ENCODE results near the gene SLC30A5. TPM values are rescaled to one million over a fixed set of nuclear protein-coding genes. Genes with fewer than 3 reads are reported as not detected.
A peak's percentile ranks its signal among the peaks of the same experiment; 100 is the strongest.

The SLC30A5 gene
- total RNA-seq, 1 experiment from 2014 or later, result 64.5 TPM

GRCh38 chr5:69083412-69083811, 10.4 kb upstream of the SLC30A5 start:
- ChIA-PET CTCF (interaction anchor here (0.5 to 3.4 kb wide), 4 partner anchors 10 to 198 kb away, joined by 3 to 28 read pairs (median 10); partner anchors contain the start of gene SLC30A5), POLR2A (no interaction called here)
- no TSS peak for BruUV-seq (replicated peaks)

GRCh38 chr5:69084195-69084594, 9.6 kb upstream of the SLC30A5 start:
- H3K27ac Mint-ChIP-seq (ENCODE audit: unreplicated experiment), result no peak overlapping the region
- intact Hi-C loops (cut with micrococcal nuclease; ENCODE audit: unreplicated experiment), result no loop called here
- no peaks in the 10 kb centered on the region for H3K36me3 Mint-ChIP-seq (ENCODE audit: insufficient read depth, unreplicated experiment)
- H3K4me3 Mint-ChIP-seq (ENCODE audit: unreplicated experiment), result no peak overlapping the region
- TF ChIP-seq CTCF (IDR thresholded peaks at IDR 0.05; ENCODE audit: insufficient read depth in 1 of 2, low read depth in 1 of 2, low read length in 1 of 2, severe bottlenecking in 1 of 2, unreplicated experiment in 1 of 2), result no peak
- ChIA-PET POLR2A (no interaction called here), CTCF (interaction anchor here (2.5 to 3.4 kb wide), 3 partner anchors 9 to 60 kb away, joined by 9 to 28 read pairs (median 11); partner anchors contain the start of gene SLC30A5)
- Histone ChIP-seq H3K36me3 (ENCODE audit: control insufficient read depth, insufficient read depth, low read length) (no peaks in the 10 kb centered on the region), H3K4me3 (ENCODE audit: low read depth, low read length) (no peak overlapping the region), H3K4me1 (peaks cover 4% of the 10 kb centered on the region), H3K9me3 (no peaks in the 10 kb centered on the region), H3K27me3 (replicated peaks; ENCODE audit: control insufficient read depth, insufficient read depth, low read length) (no peaks in the 10 kb centered on the region)
- H3K4me1 Mint-ChIP-seq (ENCODE audit: low read depth, unreplicated experiment), result peaks cover 18% of the 10 kb centered on the region
- no peaks in the 10 kb centered on the region for H3K9me3 Mint-ChIP-seq (ENCODE audit: unreplicated experiment)
- H3K27me3 Mint-ChIP-seq (ENCODE audit: insufficient read depth, unreplicated experiment), result no peaks in the 10 kb centered on the region
- no peak for DNase-seq
- BruUV-seq (replicated peaks), result no TSS peak

More at GRCh38 chr5:69083412-69083811, 10.4 kb upstream of the SLC30A5 start:
- Mint-ChIP-seq H3K27ac (ENCODE audit: unreplicated experiment) (no peak overlapping the region), H3K36me3 (ENCODE audit: insufficient read depth, unreplicated experiment) (no peaks in the 10 kb centered on the region), H3K9me3 (ENCODE audit: unreplicated experiment) (no peaks in the 10 kb centered on the region), H3K4me3 (ENCODE audit: unreplicated experiment) (no peak overlapping the region), H3K4me1 (ENCODE audit: low read depth, unreplicated experiment) (peaks cover 23% of the 10 kb centered on the region), H3K27me3 (ENCODE audit: insufficient read depth, unreplicated experiment) (no peaks in the 10 kb centered on the region)
- intact Hi-C loops (cut with micrococcal nuclease; ENCODE audit: unreplicated experiment), result loop anchor here (1.0 kb wide), 3 partner anchors 34 to 59 kb away; no protein-coding TSS in a partner anchor
- peak; percentile 41 to 63 for TF ChIP-seq CTCF (IDR thresholded peaks at IDR 0.05; ENCODE audit: insufficient read depth in 1 of 2, low read depth in 1 of 2, low read length in 1 of 2, severe bottlenecking in 1 of 2, unreplicated experiment in 1 of 2)
- Histone ChIP-seq H3K4me1 (peaks cover 11% of the 10 kb centered on the region), H3K9me3 (no peaks in the 10 kb centered on the region), H3K36me3 (ENCODE audit: control insufficient read depth, insufficient read depth, low read length) (no peaks in the 10 kb centered on the region), H3K4me3 (ENCODE audit: low read depth, low read length) (no peak overlapping the region), H3K27me3 (replicated peaks; ENCODE audit: control insufficient read depth, insufficient read depth, low read length) (no peaks in the 10 kb centered on the region)
- DNase-seq, result peak; percentile 74 to 76

GRCh38 chr5:69084903-69085302, 8.9 kb upstream of the SLC30A5 start:
- CTCF ChIA-PET, result interaction anchor here (2.5 to 3.4 kb wide), 3 partner anchors 9 to 61 kb away, joined by 9 to 28 read pairs (median 11); partner anchors contain the start of gene SLC30A5
- intact Hi-C loops (cut with micrococcal nuclease; ENCODE audit: unreplicated experiment), result no loop called here
- H3K9me3 Mint-ChIP-seq (ENCODE audit: unreplicated experiment), result no peaks in the 10 kb centered on the region

More at GRCh38 chr5:69084903-69085302, 8.9 kb upstream of the SLC30A5 start:
- Mint-ChIP-seq H3K4me3 (ENCODE audit: unreplicated experiment) (no peak overlapping the region), H3K4me1 (ENCODE audit: low read depth, unreplicated experiment) (peaks cover 16% of the 10 kb centered on the region), H3K27me3 (ENCODE audit: insufficient read depth, unreplicated experiment) (no peaks in the 10 kb centered on the region), H3K36me3 (ENCODE audit: insufficient read depth, unreplicated experiment) (no peaks in the 10 kb centered on the region), H3K27ac (ENCODE audit: unreplicated experiment) (no peak overlapping the region)
- H3K4me1 ChIP-seq, result no peaks in the 10 kb centered on the region; the same call in 1 of the 2 replicates
- H3K36me3 ChIP-seq (ENCODE audit: control insufficient read depth, insufficient read depth, low read length), result no peaks in the 10 kb centered on the region
- no peak for TF ChIP-seq CTCF (IDR thresholded peaks at IDR 0.05; ENCODE audit: insufficient read depth in 1 of 2, low read depth in 1 of 2, low read length in 1 of 2, severe bottlenecking in 1 of 2, unreplicated experiment in 1 of 2)
- no TSS peak for BruUV-seq (replicated peaks)
- DNase-seq, result no peak
- POLR2A ChIA-PET, result no interaction called here
- no peaks in the 10 kb centered on the region for H3K27me3 ChIP-seq (replicated peaks; ENCODE audit: control insufficient read depth, insufficient read depth, low read length)
- H3K9me3 ChIP-seq, result no peaks in the 10 kb centered on the region
- H3K4me3 ChIP-seq (ENCODE audit: low read depth, low read length), result no peak overlapping the region

All from Caco-2 (cell line).